H9 (cell line): ENCODE results near the gene IFT57. TPM values are rescaled to one million over a fixed set of nuclear protein-coding genes. Genes with fewer than 3 reads are reported as not detected.

Source experiments
- DNase-seq: peaks from one replicate; pipeline ENCODE4 v3.0.0-alpha.2; 2017
- H2AFZ ChIP-seq: one replicate; pipeline ENCODE4 v1.6.1; 2013; ENCODE audit warnings: mild to moderate bottlenecking, low read length, control low read depth, moderate library complexity
- H2AK5ac ChIP-seq: 2 replicates; pipeline ENCODE4 v1.6.1; 2013; ENCODE audit warnings: low read length, control low read depth, mixed read lengths; ENCODE audit not compliant: insufficient read length
- H2BK120ac ChIP-seq: one replicate; pipeline ENCODE4 v1.6.1; 2013; ENCODE audit warnings: low read depth, mild to moderate bottlenecking, low read length, control low read depth, inconsistent platforms; ENCODE audit not compliant: poor library complexity, severe bottlenecking
- H2BK12ac ChIP-seq: 2 replicates; pipeline ENCODE4 v1.6.1; 2013; ENCODE audit warnings: low read length, control low read depth, mixed read lengths, low read depth; ENCODE audit not compliant: insufficient read length
- H2BK15ac ChIP-seq: 2 replicates; pipeline ENCODE4 v1.6.1; 2013; ENCODE audit warnings: low read depth, low read length, control low read depth
- H2BK20ac ChIP-seq: one replicate; pipeline ENCODE4 v1.6.1; 2013; ENCODE audit warnings: low read depth, mild to moderate bottlenecking, low read length, control low read depth, inconsistent platforms; ENCODE audit not compliant: poor library complexity, severe bottlenecking
- H2BK5ac ChIP-seq: 2 replicates; pipeline ENCODE4 v1.6.1; 2013; ENCODE audit warnings: low read length, control low read depth, mixed read lengths; ENCODE audit not compliant: insufficient read length
- H3K14ac ChIP-seq: 2 replicates; pipeline ENCODE4 v1.6.1; 2013; ENCODE audit warnings: low read length, control low read depth; ENCODE audit not compliant: insufficient read depth
- H3K18ac ChIP-seq: 2 replicates; pipeline ENCODE4 v1.6.1; 2013; ENCODE audit warnings: low read depth, mild to moderate bottlenecking, mixed read lengths, low read length, control low read depth; ENCODE audit not compliant: insufficient read length
- H3K23ac ChIP-seq: 2 replicates; pipeline ENCODE4 v1.6.1; 2013; ENCODE audit warnings: low read length, control low read depth, mixed read lengths, low read depth; ENCODE audit not compliant: insufficient read length
- H3K23me2 ChIP-seq: 2 replicates; pipeline ENCODE4 v1.6.1; 2013; ENCODE audit warnings: low read depth, mild to moderate bottlenecking, mixed read lengths, low read length, control low read depth; ENCODE audit not compliant: insufficient read length, poor library complexity, severe bottlenecking
- H3K27ac ChIP-seq: 2 replicates; pipeline ENCODE4 v1.5.1; 2013; ENCODE audit warnings: low read length, control low read depth, mixed read lengths, low read depth; ENCODE audit not compliant: insufficient read length
- H3K27me3 ChIP-seq: 2 replicates; pipeline ENCODE4 v1.6.1; 2013; ENCODE audit warnings: low read length, control low read depth, inconsistent platforms; ENCODE audit not compliant: insufficient read depth
- H3K4ac ChIP-seq: 2 replicates; pipeline ENCODE4 v1.6.1; 2013; ENCODE audit warnings: low read depth, mild to moderate bottlenecking, control low read depth, inconsistent platforms, low read length, moderate library complexity
- H3K4me1 ChIP-seq: 2 replicates; pipeline ENCODE4 v1.6.1; 2013; ENCODE audit warnings: low read length, control low read depth, inconsistent platforms; ENCODE audit not compliant: insufficient read depth
- H3K4me2 ChIP-seq: 2 replicates; pipeline ENCODE4 v1.6.1; 2013; ENCODE audit warnings: low read length, control low read depth, mixed read lengths; ENCODE audit not compliant: insufficient read length, insufficient read depth
- H3K56ac ChIP-seq: 2 replicates; pipeline ENCODE4 v1.6.1; 2013; ENCODE audit warnings: low read depth, mild to moderate bottlenecking, mixed read lengths, low read length, control low read depth; ENCODE audit not compliant: insufficient read length
- H3K79me1 ChIP-seq: 2 replicates; pipeline ENCODE4 v1.6.1; 2013; ENCODE audit warnings: low read depth, mild to moderate bottlenecking, moderate library complexity, low read length, control low read depth, inconsistent platforms; ENCODE audit not compliant: insufficient read depth, poor library complexity, severe bottlenecking
- H3K79me2 ChIP-seq: 2 replicates; pipeline ENCODE4 v1.6.1; 2013; ENCODE audit warnings: low read length, control low read depth, inconsistent platforms; ENCODE audit not compliant: insufficient read depth
- H3K9ac ChIP-seq: 2 replicates; pipeline ENCODE4 v1.6.1; 2013; ENCODE audit warnings: low read length, control low read depth, mixed read lengths; ENCODE audit not compliant: insufficient read length; ENCODE audit errors: extremely low read depth
- H3K9me3 ChIP-seq: one replicate; pipeline ENCODE4 v1.6.1; 2013; ENCODE audit warnings: low read depth, low read length, inconsistent platforms; ENCODE audit not compliant: control insufficient read depth
- H3T11ph ChIP-seq: one replicate; pipeline ENCODE4 v1.6.1; 2013; ENCODE audit warnings: mild to moderate bottlenecking, low read length, control low read depth, inconsistent platforms
- H4K20me1 ChIP-seq: one replicate; pipeline ENCODE4 v1.6.1; 2013; ENCODE audit not compliant: control insufficient read depth, insufficient read length, insufficient read depth
- H4K5ac ChIP-seq: 2 replicates; pipeline ENCODE4 v1.6.1; 2013; ENCODE audit warnings: low read depth, mild to moderate bottlenecking, mixed read lengths, low read length, control low read depth; ENCODE audit not compliant: insufficient read length
- H4K8ac ChIP-seq: replicated peaks from 2 replicates; pipeline ENCODE4 v1.6.1; 2013; ENCODE audit warnings: low read length, control low read depth, mixed read lengths, low read depth; ENCODE audit not compliant: insufficient read length
- H4K91ac ChIP-seq: 2 replicates; pipeline ENCODE4 v1.6.1; 2013; ENCODE audit warnings: low read depth, mild to moderate bottlenecking, moderate library complexity, mixed read lengths, low read length, control low read depth; ENCODE audit not compliant: insufficient read length
- H3K27ac Mint-ChIP-seq, 3 experiments: 2 replicates in 2 of 3; 3 replicates in 1 of 3; pipeline ENCODE4 v1.8.0; 2020 to 2021; ENCODE audit warnings: mixed read lengths in 3 of 3, mild to moderate bottlenecking in 1 of 3, moderate library complexity in 1 of 3
- H3K27me3 Mint-ChIP-seq: 2 replicates; pipeline ENCODE4 v1.8.0; 2021; ENCODE audit warnings: low read depth, mild to moderate bottlenecking, moderate library complexity, mixed read lengths
- H3K36me3 Mint-ChIP-seq, 3 experiments: 2 replicates in 2 of 3; 3 replicates in 1 of 3; pipeline ENCODE4 v1.8.0; 2020 to 2021; ENCODE audit warnings: low read depth in 3 of 3, mixed read lengths in 3 of 3; ENCODE audit not compliant: insufficient read depth in 1 of 3
- H3K4me1 Mint-ChIP-seq, 2 experiments: 2 replicates each; pipeline ENCODE4 v1.8.0; 2020; ENCODE audit warnings: mixed read lengths in 2 of 2
- H3K4me3 Mint-ChIP-seq, 2 experiments: 2 replicates in 1 of 2; 3 replicates in 1 of 2; pipeline ENCODE4 v1.8.0; 2020 to 2021; ENCODE audit warnings: mild to moderate bottlenecking in 2 of 2, mixed read lengths in 2 of 2, moderate library complexity in 1 of 2
- H3K9me3 Mint-ChIP-seq, 2 experiments: 2 replicates in 1 of 2; 3 replicates in 1 of 2; pipeline ENCODE4 v1.8.0; 2020; ENCODE audit warnings: mild to moderate bottlenecking in 2 of 2, mixed read lengths in 2 of 2, moderate library complexity in 1 of 2
- WGBS: extraction: QIAGEN DNeasy Blood & Tissue Kit; methylation state at CpG from one replicate; pipeline ENCODE4 v1.1.7; 2013; ENCODE audit warnings: missing lambda C conversion rate, low lambda C conversion rate, mixed read lengths; ENCODE audit not compliant: insufficient read length; ENCODE audit errors: extremely low coverage; 5-methylcytosine and 5-hydroxymethylcytosine counted together
- total RNA-seq: library from RNA; stranded (reverse); gene quantifications from 2 replicates; pipeline ENCODE4 v1.2.1, GENCODE V29; 2021
- TF ChIP-seq, protein P1 (sequence below): fragments of 200-600 bp; sonication (generic); conservative IDR thresholded peaks from 3 replicates; pipeline ENCODE4 v1.8.0; 2021; ENCODE audit warnings: antibody characterized with exemption, mild to moderate bottlenecking

IFT57 gene
- total RNA-seq, 1 experiment from 2014 or later: 21.4 TPM

DNA sequence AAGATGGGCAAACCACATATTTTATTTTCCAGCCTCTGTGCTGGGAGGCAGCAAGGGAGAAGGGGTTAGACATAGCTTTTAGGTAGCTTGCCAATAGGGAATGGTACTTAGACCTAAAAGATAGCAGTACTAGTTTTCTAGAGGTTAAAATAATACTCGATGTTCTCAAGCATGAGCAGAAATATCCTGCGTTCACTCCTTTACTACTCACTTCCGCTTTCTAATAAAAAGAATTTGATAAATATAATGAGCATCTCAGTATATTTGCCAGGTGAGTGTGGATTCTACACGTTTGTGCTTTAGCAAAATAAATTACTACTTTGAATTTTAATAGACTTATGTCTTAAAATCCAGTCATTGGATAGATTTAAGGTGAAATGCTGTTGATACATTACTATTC is 92.0 kb downstream of the IFT57 start:
- no peaks in the 10 kb centered on the region; a peak in 1 of 5 replicates for H3K9me3 Mint-ChIP-seq
- H3K4me2 ChIP-seq: no peak overlapping the region

More for the DNA sequence above, 92.0 kb downstream of the IFT57 start:
- DNase-seq: no peak
- Histone ChIP-seq H2BK20ac (no peak overlapping the region), H2BK120ac (no peak overlapping the region), H3K79me2 (no peaks in the 10 kb centered on the region), H3K9ac (no peak overlapping the region), H3K14ac (no peak overlapping the region), H3K4ac (no peak overlapping the region), H2AK5ac (no peak overlapping the region), H3K56ac (no peak overlapping the region), H3K9me3 (no peaks in the 10 kb centered on the region), H3T11ph (no peak overlapping the region), H4K20me1 (no peaks in the 10 kb centered on the region), H2BK15ac (no peak overlapping the region), H4K91ac (no peak overlapping the region), H2BK12ac (no peak overlapping the region), H3K4me1 (no peaks in the 10 kb centered on the region), H3K79me1 (no peaks in the 10 kb centered on the region), H4K8ac (no peak overlapping the region), H3K23me2 (no peaks in the 10 kb centered on the region), H3K27ac (no peak overlapping the region), H4K5ac (no peak overlapping the region), H3K27me3 (no peaks in the 10 kb centered on the region), H2AFZ (no peak overlapping the region), H3K23ac (no peak overlapping the region), H3K18ac (no peak overlapping the region), H2BK5ac (no peak overlapping the region)
- TF ChIP-seq, protein P1, sequence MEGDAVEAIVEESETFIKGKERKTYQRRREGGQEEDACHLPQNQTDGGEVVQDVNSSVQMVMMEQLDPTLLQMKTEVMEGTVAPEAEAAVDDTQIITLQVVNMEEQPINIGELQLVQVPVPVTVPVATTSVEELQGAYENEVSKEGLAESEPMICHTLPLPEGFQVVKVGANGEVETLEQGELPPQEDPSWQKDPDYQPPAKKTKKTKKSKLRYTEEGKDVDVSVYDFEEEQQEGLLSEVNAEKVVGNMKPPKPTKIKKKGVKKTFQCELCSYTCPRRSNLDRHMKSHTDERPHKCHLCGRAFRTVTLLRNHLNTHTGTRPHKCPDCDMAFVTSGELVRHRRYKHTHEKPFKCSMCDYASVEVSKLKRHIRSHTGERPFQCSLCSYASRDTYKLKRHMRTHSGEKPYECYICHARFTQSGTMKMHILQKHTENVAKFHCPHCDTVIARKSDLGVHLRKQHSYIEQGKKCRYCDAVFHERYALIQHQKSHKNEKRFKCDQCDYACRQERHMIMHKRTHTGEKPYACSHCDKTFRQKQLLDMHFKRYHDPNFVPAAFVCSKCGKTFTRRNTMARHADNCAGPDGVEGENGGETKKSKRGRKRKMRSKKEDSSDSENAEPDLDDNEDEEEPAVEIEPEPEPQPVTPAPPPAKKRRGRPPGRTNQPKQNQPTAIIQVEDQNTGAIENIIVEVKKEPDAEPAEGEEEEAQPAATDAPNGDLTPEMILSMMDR: no peak
- WGBS: no CpG with 5 or more reads among the region's 4 CpGs
- H3K4me3 Mint-ChIP-seq: no peak overlapping the region
- H3K27me3 Mint-ChIP-seq: no peaks in the 10 kb centered on the region
- H3K4me1 Mint-ChIP-seq: no peaks in the 10 kb centered on the region
- no peak overlapping the region for H3K27ac Mint-ChIP-seq
- no peaks in the 10 kb centered on the region for H3K36me3 Mint-ChIP-seq
